ENCODE results near the gene KCNE5.
"Not testable (repeated sequence)": the region's sequence is repeated elsewhere in the genome, so short reads cannot be mapped to it uniquely, and the experiment has no call there.

The KCNE5 gene, protein sequence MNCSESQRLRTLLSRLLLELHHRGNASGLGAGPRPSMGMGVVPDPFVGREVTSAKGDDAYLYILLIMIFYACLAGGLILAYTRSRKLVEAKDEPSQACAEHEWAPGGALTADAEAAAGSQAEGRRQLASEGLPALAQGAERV

DNA sequence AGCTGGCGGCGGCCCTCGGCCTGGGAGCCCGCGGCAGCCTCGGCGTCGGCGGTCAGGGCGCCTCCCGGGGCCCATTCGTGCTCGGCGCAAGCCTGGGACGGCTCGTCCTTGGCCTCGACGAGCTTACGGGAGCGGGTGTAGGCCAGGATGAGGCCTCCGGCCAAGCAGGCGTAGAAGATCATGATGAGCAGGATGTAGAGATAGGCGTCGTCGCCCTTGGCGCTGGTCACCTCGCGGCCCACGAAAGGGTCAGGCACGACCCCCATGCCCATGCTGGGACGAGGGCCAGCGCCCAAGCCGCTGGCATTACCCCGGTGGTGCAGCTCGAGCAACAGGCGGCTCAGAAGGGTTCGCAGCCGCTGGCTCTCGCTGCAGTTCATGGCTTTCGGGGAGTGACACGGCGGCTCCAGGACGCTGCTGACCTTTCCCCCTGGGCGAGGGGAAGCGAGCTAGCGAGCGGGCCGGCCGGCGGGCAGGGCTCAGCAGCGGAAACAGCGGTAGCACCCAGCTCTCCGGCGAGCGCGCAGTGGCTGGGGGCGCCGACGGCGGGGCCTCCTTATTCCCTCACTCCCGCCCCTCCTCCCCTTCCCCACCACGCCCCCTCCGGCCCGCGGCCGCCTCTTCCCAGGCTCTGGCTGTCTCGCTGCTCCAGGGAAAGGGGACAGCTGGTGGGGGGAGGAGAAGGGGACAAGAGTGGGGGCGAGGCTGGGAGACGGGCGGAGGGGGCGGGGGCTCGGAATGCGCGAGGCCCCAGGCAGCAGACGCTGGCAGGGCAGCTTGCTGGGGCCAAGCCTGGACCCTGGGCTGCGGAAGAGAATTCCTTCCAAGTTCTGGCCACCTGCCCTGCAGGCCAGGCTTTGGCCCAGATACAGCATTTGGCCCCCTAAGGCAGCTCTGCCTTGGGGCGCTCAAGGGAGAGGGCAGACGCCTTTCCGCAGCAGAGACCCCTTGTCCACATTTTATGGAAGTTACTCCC lies at the start of gene KCNE5:
Gene KCNE5 (minus strand): TSS at position 532 of the 976 bp plus-strand sequence. CDS start 152 bp downstream, at position 380.
- H3K27ac Mint-ChIP-seq = no peak within 1 kb of the TSS
- no peak within 1 kb of the TSS for H3K4me3 Mint-ChIP-seq
- H3K9me3 Mint-ChIP-seq = no peaks in the 10 kb centered on the region
- H3K27me3 Mint-ChIP-seq = no peaks in the 10 kb centered on the region
- H3K4me1 Mint-ChIP-seq = no peaks in the 10 kb centered on the region
- H3K36me3 Mint-ChIP-seq = peaks cover 4% of the 10 kb centered on the region

DNA sequence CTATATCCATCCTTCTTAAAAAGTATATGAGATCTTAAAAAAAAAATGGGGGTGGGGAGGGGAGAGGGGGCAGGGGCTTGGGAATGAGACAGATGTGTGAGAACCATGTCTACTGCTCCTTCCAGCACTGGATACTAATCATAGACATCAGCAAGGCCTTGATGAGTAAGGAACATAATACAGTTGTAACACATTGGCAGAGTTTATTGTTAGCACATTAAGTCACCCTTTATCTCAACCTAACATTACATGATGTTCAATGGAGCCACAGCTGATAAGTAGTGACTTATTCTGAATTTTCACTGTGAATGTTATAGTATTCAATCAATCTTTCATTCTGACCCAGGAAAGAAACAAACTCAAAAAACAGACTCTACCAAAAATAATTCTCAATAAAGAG lies 47.3 kb upstream of the KCNE5 start:
- H3K27me3 Mint-ChIP-seq = no peaks in the 10 kb centered on the region
- H3K36me3 Mint-ChIP-seq = peaks cover 11% of the 10 kb centered on the region
- no peaks in the 10 kb centered on the region for H3K4me1 Mint-ChIP-seq
- H3K27ac Mint-ChIP-seq = no peak overlapping the region
- H3K4me3 Mint-ChIP-seq = no peak overlapping the region
- no peaks in the 10 kb centered on the region for H3K9me3 Mint-ChIP-seq

DNA sequence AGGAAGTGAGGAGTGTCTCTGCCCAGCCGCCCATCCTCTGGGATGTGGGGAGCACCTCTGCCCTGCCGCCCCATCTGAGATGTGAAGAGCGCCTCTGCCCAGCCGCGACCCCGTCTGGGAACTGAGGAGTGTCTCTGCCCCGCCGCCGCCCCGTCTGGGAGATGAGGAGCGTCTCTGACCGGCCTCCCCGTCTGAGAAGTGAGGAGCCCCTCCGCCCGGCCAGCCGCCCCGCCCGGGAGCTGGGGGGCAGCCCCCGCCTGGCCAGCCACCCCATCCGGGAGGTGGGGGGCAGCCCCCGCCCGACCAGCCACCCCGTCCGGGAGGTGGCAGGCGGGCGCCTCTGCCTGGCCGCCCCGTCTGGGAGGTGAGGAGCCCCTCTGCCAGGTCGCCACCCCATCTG lies 46.2 kb upstream of the KCNE5 start:
- H3K4me3 Mint-ChIP-seq, H3K27me3 Mint-ChIP-seq, H3K9me3 Mint-ChIP-seq, H3K27ac Mint-ChIP-seq, H3K4me1 Mint-ChIP-seq: not testable (repeated sequence)
- peaks cover 11% of the 10 kb centered on the region for H3K36me3 Mint-ChIP-seq

DNA sequence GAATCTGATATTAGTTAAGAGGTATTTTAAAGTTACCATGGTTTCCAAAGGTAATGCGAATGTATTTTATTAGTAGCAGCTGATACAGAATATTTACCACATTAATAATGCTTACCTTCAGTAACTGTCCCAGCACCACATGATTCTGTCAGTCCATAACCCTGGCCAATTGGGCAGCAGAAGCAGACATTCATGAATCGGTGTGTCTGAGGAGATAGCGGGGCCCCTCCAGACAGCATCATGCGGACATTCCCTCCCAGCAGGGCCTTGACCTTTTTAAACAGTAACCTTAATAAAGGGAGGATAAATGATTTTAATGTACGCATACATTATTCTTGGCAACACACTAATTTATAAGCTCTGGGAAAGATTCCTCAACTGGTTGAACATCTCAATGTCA lies 43.0 kb upstream of the KCNE5 start:
- Mint-ChIP-seq H3K4me3 (no peak overlapping the region), H3K27me3 (no peaks in the 10 kb centered on the region), H3K9me3 (no peaks in the 10 kb centered on the region), H3K27ac (no peak overlapping the region), H3K36me3 (peaks cover 17% of the 10 kb centered on the region), H3K4me1 (no peaks in the 10 kb centered on the region)

DNA sequence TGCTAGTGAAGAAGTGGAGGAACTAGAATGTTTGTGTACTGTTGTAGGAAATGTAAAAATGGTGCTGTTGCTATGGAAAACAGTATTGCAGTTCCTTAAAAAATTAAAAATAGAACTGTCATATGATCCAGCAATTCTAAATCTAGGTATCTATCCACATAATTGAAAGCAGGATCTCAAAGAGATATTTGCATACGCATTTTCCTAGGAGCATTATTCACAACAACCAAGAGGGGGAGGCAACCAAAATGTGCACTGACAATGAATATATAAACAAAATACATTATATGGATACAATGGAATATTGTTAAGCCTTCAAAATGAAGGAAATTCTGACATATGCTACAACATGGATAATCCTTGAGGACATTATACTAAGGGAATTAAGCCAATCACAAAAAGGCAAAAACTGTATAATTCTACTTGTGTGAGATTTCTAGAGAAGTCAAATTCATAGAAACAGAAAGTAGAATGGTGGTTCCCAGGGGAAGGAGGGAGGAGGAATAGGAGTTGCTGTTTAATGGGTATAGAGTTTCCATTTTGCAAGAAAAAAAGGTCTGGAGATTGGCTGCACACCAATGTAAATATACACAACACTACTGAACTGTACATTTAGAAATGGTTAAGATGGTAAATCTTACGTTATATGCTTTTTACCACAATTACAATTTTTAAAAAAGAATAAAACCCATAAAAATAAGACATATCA lies 35.6 kb upstream of the KCNE5 start:
- Mint-ChIP-seq H3K27ac (peak overlapping the region; percentile 51), H3K4me1 (no peaks in the 10 kb centered on the region), H3K4me3 (no peak overlapping the region), H3K9me3 (peaks cover 9% of the 10 kb centered on the region), H3K27me3 (no peaks in the 10 kb centered on the region), H3K36me3 (peaks cover 39% of the 10 kb centered on the region)

DNA sequence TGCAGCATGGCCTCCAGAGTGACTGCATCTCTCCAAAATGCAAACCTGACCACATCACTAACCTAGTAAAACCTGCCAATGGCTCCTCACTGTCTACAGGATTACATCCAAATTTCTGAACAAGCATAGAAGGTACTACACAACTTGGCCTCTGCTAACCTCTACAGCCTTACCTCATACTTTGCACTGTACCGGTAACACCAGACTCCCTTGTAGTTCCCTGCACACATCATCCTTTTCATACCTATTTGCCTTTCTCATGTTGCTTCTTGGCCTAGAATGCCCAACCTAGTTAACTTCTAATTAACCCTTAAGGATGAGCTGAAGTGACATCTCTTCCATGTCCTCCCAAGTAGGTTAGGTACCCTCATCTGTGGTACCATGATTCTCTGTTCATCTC lies 33.4 kb upstream of the KCNE5 start:
- Mint-ChIP-seq H3K27me3 (no peaks in the 10 kb centered on the region), H3K4me3 (no peak overlapping the region), H3K27ac (peak overlapping the region; percentile 79), H3K36me3 (peaks cover 44% of the 10 kb centered on the region), H3K9me3 (peaks cover 9% of the 10 kb centered on the region), H3K4me1 (no peaks in the 10 kb centered on the region)

DNA sequence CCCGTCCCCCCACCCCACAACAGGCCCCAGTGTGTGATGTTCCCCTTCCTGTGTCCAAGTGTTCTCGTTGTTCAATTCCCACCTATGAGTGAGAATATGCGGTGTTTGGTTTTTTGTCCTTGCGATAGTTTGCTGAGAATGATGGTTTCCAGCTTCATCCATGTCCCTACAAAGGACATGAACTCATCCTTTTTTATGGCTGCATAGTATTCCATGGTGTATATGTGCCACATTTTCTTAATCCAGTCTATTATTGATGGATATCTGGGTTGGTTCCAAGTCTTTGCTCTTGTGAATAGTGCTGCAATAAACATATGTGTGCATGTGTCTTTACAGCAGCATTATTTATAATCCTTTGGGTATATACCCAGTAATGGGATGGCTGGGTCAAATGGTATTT lies 32.4 kb upstream of the KCNE5 start:
- not testable (repeated sequence) for H3K4me3 Mint-ChIP-seq, H3K27ac Mint-ChIP-seq, H3K4me1 Mint-ChIP-seq, H3K27me3 Mint-ChIP-seq, H3K9me3 Mint-ChIP-seq
- peaks cover 40% of the 10 kb centered on the region for H3K36me3 Mint-ChIP-seq

DNA sequence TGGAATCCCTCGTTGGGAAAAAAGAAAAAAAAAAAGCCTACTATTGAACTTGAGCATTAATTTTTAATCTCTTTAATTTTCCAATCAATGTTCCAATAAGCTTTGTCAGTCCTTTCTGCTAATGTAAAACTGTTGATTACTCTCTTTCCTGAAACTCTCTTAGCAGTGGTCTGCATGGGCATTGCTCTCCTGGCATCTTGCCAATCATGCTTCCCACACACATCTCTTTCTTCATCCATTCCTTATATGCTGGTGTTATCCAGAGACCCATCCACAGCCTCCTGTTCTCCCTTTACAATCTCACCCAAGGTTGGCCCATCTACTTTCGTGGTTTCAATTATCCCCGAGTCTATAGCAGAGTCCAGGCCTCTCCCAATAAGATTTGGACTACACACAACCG lies 31.8 kb upstream of the KCNE5 start:
- no peak overlapping the region for H3K27ac Mint-ChIP-seq
- peaks cover 9% of the 10 kb centered on the region for H3K9me3 Mint-ChIP-seq
- peaks cover 40% of the 10 kb centered on the region for H3K36me3 Mint-ChIP-seq
- H3K27me3 Mint-ChIP-seq = no peaks in the 10 kb centered on the region
- no peak overlapping the region for H3K4me3 Mint-ChIP-seq
- no peaks in the 10 kb centered on the region for H3K4me1 Mint-ChIP-seq

DNA sequence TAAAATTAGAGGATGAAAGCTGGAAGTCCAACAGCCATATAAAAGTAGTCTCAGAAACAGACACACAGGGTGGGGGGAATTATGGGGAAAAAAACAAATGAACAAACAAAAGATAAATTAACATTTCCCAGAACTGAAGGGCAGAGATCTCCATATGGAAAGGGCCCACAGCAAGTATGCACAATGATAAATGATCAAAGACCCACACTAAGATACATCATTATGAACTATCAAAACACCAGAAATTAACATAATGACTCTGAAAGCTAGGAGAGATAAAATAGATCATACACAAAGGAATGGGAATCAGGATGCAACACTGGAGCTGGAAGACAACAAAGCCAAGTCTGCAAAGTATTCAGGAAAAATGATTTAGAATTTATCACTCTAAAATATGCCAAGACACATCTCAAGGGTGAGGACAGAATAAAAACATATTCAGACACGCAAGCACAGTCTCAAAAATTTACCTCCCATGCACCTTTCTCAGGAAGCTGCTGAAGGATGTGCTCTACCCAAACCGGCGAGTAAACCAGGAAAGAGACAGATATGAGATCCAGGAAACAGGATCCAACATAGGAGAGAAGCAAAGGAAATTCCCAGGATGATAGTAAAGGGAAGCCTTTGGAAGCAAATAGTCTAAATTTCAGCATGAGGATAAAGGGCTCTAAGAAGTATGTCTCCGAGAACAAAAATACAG lies 30.7 kb upstream of the KCNE5 start:
- Mint-ChIP-seq H3K27me3 (no peaks in the 10 kb centered on the region), H3K9me3 (peaks cover 9% of the 10 kb centered on the region), H3K27ac (no peak overlapping the region), H3K36me3 (peaks cover 36% of the 10 kb centered on the region), H3K4me3 (no peak overlapping the region), H3K4me1 (no peaks in the 10 kb centered on the region)

DNA sequence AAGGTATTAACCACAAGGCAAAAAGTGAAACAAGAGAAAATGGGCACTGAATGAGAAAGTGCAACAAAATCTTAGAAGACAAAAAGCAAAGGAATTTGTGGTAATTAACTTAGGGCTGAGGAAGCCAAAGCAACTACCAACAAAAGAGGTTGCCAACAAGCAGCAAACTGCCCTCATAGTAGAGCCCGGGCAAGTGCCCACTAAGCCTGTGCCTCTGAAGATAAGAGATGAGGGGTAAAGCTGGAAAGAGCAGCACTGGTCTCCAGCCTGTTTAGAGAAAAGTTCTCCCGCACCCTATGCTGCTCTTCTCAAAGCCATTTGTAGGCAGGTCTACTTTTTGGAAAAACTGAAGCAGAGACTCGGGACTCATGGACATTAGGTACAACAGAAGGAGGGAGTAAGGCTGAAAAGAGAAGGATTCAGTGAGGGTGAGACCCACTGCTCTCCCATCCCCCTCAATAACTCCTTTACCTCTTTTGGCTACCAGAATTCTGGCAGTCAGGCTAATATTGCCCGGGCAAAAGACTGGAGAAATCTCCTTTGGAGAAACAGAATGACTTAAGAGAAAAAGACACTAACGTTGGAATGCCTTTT lies 29.6 kb upstream of the KCNE5 start:
- Mint-ChIP-seq H3K9me3 (peaks cover 9% of the 10 kb centered on the region), H3K4me3 (no peak overlapping the region), H3K27me3 (no peaks in the 10 kb centered on the region), H3K36me3 (peaks cover 30% of the 10 kb centered on the region), H3K27ac (no peak overlapping the region), H3K4me1 (no peaks in the 10 kb centered on the region)

DNA sequence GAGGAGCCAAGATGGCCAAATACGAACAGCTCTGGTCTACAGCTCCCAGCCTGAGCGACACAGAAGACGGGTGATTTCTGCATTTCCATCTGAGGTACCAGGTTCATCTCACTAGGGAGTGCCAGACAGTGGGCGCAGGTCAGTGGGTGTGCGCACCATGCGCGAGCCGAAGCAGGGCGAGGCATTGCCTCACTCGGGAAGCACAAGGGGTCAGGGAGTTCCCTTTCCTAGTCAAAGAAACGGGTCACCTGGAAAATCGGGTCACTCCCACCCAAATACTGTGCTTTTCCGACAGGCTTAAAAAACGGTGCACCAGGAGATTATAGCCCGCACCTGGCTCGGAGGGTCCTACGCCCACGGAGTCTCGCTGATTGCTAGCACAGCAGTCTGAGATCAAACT lies 19.7 kb upstream of the KCNE5 start:
- H3K36me3 Mint-ChIP-seq = not testable (repeated sequence)

DNA sequence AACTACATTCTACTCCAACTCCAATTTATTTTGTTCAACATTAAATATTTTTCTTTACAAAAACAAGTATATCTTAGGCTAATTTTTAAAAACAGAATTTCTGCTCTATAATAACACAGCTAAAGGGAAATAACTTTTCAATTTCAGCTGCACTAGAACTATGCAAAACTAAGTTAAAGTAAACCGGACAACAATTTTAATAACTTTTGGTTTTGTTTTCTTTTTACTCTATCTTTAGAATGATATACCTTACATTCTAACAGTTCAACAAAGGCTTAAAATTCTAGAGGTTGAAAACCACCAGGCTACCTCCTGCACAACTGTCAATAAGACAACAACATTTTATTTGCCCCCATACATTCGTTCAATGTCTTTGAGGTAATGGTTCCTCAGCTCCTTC lies 18.7 kb upstream of the KCNE5 start:
- H3K27ac Mint-ChIP-seq = no peak overlapping the region
- no peaks in the 10 kb centered on the region for H3K9me3 Mint-ChIP-seq
- no peak overlapping the region for H3K4me3 Mint-ChIP-seq
- no peaks in the 10 kb centered on the region for H3K27me3 Mint-ChIP-seq
- peaks cover 10% of the 10 kb centered on the region for H3K4me1 Mint-ChIP-seq
- peaks cover 5% of the 10 kb centered on the region for H3K36me3 Mint-ChIP-seq

More for the DNA sequence above, 19.7 kb upstream of the KCNE5 start:
- not testable (repeated sequence) for H3K4me3 Mint-ChIP-seq, H3K4me1 Mint-ChIP-seq, H3K27ac Mint-ChIP-seq, H3K27me3 Mint-ChIP-seq, H3K9me3 Mint-ChIP-seq

DNA sequence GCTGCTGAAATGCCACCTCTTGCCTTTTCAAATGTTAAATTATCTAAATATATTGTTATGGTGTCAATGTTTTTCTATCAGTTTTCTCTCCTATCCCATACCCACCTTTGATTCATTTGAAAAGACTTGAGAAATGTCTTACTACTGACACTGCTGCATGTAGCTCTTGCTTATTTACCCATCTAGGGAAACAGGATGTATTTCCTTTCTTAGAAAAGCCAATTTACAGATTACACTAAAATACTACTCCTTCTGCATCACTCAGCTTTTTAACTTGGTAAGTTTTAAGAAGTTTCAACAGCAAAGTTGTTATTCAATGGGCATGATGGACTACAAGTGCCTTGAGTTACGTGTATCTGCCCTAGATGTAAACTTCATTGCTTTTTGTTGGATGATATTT lies 13.2 kb upstream of the KCNE5 start:
- H3K27ac Mint-ChIP-seq = no peak overlapping the region
- no peaks in the 10 kb centered on the region for H3K27me3 Mint-ChIP-seq
- peaks cover 10% of the 10 kb centered on the region for H3K4me1 Mint-ChIP-seq
- no peaks in the 10 kb centered on the region for H3K9me3 Mint-ChIP-seq
- no peak overlapping the region for H3K4me3 Mint-ChIP-seq
- H3K36me3 Mint-ChIP-seq = peaks cover 8% of the 10 kb centered on the region

DNA sequence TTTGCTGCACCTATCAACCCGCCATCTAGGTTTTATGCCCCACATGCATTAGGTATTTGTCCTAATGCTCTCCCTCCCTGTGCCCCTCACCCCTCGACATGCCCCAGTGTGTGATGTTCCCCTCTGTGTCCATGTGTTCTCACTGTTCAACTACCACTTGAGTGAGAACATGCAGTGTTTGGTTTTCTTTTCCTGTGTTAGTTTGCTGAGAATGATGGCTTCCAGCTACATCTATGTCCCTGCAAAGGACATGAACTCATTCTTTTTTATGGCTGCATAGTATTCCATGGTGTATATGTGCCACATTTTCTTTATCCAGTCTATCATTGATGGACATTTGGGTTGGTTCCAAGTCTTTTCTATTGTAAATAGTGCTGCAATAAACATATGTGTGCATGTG lies 12.5 kb upstream of the KCNE5 start:
- not testable (repeated sequence) for H3K9me3 Mint-ChIP-seq, H3K4me1 Mint-ChIP-seq, H3K36me3 Mint-ChIP-seq, H3K27me3 Mint-ChIP-seq, H3K4me3 Mint-ChIP-seq
- peak overlapping the region; percentile 32 for H3K27ac Mint-ChIP-seq

DNA sequence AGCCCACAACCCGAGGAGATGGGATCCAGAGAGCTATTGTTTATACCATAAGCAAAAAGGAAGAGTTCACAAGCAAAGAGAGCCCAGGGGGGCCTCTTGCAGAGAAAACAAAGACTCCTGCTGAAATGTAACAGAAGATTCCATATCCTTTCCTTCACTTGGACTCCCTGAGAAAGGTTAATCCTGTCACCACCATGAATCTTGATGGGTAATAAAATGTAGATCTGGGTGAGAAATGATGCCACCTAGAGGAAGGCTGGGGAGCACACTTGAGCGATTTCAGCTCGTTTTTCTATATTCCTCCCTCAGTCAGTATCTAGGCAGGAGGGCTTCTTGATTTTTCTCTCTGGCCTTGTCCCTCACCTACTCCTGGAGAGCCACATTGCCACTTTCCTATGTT lies 10.2 kb upstream of the KCNE5 start:
- H3K4me3 Mint-ChIP-seq = no peak overlapping the region
- no peak overlapping the region for H3K27ac Mint-ChIP-seq
- H3K9me3 Mint-ChIP-seq = no peaks in the 10 kb centered on the region
- no peaks in the 10 kb centered on the region for H3K27me3 Mint-ChIP-seq
- H3K4me1 Mint-ChIP-seq = peaks cover 10% of the 10 kb centered on the region
- peaks cover 8% of the 10 kb centered on the region for H3K36me3 Mint-ChIP-seq
